HG02763 (cell line): ENCODE measurements around the gene DISC1.

Experiments
- ATAC-seq: cut with Tn5 transposase; IDR thresholded peaks from one replicate; pipeline ENCODE4 v1.9.1; 2021; ENCODE audit warnings: mild to moderate bottlenecking, moderate library complexity; ENCODE audit not compliant: unreplicated experiment

Gene DISC1

DNA sequence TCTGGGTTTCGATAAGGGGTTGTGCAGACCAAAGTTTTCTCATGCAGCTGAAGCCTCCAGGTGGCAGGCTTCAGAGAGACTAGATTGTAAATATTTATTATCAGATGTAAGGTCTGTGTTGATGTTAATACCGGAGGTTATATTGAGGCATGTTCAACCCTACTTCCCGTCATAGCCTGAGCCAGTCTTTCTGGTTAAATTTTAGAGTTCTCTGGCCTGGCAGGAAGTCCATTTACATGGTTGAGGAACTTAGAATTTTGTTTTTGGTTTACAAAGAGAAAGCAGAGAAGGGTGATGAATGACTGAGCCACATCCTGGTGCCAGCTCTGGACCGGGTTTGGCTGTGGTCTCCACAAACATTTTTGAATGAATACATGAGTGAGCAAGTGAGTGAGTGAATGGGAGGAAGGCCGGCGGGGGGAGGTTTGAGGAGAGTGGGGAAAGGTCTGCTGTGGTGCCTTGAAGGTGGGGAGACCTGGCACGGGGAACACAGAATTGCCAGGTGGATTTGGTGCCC lies 218.5 kb downstream of the DISC1 start:
- ATAC-seq, result no peak

DNA sequence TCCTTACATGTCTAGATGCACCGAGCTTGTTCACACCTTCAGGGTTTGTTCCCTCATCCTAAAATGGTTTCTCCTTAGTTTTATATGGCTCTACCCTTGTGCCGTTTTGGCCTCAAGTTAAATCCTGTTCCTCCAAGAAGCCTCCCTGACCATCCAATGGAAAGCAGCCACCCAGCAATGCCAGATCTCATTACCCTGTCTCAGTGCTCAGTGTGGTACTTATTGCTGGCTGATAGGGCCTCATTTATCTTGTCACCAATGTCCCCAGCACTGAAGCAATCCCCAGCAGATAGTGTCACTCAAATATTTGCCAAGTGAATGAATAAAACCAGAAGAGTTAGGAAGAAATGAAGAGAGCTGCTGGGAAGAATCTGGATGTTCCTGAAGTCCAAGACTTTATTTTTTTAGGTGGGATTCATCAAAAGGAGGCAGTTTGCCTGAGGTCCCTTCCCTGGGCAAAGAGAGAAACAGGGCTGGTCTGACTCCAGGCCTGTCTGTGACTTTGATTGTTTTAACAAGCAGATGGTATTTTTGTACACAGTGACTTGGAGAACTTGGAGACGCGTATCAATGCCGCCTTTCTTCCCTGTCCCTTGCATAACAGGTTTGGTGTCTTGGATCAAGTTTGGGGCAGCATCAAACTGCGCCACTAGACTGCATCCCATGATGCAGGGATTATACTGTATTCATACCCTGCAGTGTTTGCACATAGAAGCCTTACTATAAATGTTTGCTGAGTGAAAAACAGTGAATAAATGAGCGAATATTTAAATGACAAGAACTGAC lies 221.2 kb downstream of the DISC1 start:
- no peak for ATAC-seq

GRCh38 chr1:231849981-231850380 lies 223.4 kb downstream of the DISC1 start:
- ATAC-seq, result no peak

- ATAC-seq, result no peak
Measured at GRCh38 chr1:231850786-231851185, 224.2 kb downstream of the DISC1 start.

- no peak for ATAC-seq
Measured at GRCh38 chr1:231853588-231854207, 227.1 kb downstream of the DISC1 start.

- no peak for ATAC-seq
Measured at GRCh38 chr1:231855361-231855760, 228.8 kb downstream of the DISC1 start.

GRCh38 chr1:231855926-231856325 lies 229.3 kb downstream of the DISC1 start:
- ATAC-seq, result no peak

- no peak for ATAC-seq
Measured at GRCh38 chr1:231856426-231856825, 229.8 kb downstream of the DISC1 start.

- no peak for ATAC-seq
Measured at GRCh38 chr1:231856894-231857293, 230.3 kb downstream of the DISC1 start.

DNA sequence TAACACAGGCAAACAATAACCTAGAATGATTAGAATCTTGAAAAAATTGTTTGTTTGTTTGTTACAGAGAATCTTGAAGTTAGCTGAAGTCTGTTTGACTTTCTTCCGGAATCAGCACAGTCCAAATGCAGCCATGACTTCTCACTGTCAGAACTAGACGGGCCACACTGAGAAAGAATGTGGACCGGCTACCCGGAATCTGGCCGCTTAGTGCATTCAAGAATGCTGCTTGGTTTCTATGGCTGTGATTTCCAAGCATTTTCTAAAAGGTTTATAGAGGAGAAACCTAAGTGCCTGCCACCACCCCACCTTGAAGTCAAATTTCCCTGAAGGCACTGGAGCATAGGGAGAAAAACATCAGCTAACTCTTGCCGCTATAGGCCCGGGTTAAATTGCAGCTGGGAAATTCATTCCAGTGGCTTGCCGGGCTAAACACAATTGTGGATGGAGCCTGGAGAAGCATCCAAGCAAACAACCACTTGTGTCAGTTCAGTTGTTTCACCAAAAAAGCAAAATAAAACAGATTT lies 231.1 kb downstream of the DISC1 start:
- ATAC-seq, result no peak

DNA sequence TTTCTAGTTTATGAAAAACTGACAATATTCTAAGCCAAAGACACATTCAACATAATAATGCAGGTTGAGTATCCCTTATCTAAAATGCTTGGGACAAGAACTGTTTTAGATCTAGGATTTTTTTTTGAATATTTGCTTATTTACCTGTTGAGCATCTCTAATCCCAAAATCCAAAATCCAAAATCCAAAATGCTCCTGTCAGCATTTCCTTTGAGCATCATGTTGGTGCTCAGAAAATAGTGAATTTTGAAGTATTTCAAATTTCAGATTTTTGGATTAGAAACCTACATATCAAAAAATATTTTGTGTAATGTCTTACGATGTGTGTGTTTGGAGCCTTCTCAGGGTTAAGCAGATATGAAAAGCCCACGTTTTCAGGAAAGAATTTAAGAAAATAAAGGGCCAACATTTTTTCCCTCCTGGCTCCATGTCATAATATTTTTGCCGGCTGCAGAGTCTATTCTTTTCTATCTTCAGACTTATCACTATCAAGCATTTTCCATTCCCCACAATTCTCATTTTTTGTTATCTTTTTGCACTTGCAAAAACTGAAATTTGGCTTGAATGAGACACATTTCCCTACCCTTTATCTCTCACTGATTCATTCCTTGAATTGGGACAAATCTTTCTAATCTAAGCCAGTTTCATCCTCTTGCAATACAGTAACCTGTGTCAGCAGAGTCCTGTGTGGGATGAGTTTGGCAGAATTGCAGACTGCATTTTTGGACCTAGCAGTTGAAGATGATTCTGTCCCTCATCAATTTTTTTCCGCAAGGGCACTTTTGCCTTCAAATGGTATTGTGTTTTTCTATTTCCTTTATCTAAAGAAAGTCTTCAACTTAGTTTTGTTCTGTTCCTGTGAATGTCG lies 233.9 kb downstream of the DISC1 start:
- no peak for ATAC-seq

GRCh38 chr1:231861541-231862481 lies 235.2 kb downstream of the DISC1 start:
- ATAC-seq, result no peak

DNA sequence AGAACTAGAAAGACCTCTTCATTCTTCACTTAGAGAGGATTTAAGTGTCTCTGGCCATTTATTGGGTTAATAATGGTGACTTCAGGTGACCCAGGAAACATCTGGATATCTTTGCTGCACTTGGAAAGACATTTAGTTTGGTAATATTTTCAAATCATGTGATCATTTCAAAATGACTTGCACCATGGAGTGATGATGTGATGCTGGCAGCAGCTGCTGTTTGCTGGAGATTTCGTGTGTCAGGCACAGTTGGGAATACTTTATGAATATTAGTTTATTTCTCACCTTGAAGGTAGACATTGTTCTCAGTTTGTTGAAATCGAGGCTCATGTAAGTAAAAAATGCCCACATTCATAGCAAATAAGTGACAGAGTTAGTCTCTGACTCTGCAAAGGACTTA lies 236.0 kb downstream of the DISC1 start:
- no peak for ATAC-seq

GRCh38 chr1:231865331-231865730 lies 238.7 kb downstream of the DISC1 start:
- no peak for ATAC-seq

GRCh38 chr1:231866392-231867331 lies 240.1 kb downstream of the DISC1 start:
- no peak for ATAC-seq

- no peak for ATAC-seq
Measured at GRCh38 chr1:231867607-231868006, 241.0 kb downstream of the DISC1 start.

DNA sequence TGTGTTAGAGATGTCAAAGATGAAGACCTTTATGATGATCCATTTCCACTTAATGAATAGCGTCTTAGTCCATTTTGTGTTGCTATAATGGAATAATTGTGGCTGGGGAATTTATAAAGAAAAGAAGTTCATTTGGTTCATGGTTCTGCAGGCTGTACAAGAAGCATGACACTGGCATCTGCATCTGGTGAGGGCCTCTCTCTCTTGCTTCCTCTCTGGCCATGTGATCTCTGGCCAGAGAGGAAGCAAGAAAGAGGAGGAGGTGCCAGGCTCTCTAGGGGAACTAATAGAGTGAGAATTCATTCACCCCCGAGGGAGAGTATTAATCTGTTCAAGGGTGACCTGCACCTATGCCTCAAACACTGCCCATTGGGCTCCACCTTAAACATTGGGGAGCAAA lies 242.8 kb downstream of the DISC1 start:
- no peak for ATAC-seq

DNA sequence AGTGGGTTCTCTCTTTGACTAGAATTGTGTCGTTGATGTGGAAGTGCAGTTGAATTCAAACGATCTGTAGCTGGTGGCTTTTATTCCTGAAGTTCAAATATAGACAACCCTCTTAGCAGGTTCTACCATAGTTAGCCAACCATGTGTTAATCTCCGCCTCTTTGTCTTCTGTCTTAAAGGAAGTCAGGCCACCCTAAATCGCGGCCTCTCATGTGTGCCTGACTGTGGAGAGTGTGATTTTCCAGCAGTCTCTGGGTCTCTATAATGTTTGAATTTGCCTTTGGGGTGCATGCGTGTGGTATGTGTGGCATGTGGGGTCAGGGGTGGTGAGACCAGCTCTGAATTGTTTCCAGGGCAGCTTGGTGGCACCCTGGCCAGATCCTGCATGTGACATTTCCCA lies 244.9 kb downstream of the DISC1 start:
- ATAC-seq, result no peak

DNA sequence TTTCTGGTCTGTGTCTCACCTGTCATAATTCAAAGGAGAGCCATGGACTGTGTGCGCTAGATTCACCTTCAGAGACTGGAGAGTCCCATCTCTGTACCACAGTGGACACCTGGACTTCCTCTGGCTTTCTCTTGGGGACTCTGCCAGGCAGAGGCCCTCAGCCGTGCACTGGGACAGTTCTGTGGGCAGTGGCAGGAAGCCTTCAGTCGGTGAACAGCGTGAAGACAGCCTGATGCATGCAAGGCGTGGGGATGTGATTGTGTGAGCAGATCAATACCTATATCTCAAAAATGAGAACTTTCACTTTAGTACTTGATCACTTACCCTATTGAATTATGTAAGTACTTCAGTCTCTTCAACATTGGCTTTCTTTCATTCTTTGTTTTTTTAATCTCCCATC lies 245.3 kb downstream of the DISC1 start:
- ATAC-seq, result no peak
